Activated CD4-positive, alpha-beta T cell treated with anti-CD3 and anti-CD28 coated beads, Interleukin-2, Interleukin-4, amounts not matched to agents 100 ng/mL and 50 ng/mL, durations not matched to agents 16 hours and 8 hours (primary cell): ENCODE measurements around the gene RNLS.
"Not testable (repeated sequence)": the region's sequence is repeated elsewhere in the genome, so short reads cannot be mapped to it uniquely, and the experiment has no call there.

Experiments
- DNase-seq: peaks from one replicate; pipeline ENCODE4 v3.0.0-alpha.2; 2020; ENCODE audit warnings: low spot score

RNLS gene

DNA sequence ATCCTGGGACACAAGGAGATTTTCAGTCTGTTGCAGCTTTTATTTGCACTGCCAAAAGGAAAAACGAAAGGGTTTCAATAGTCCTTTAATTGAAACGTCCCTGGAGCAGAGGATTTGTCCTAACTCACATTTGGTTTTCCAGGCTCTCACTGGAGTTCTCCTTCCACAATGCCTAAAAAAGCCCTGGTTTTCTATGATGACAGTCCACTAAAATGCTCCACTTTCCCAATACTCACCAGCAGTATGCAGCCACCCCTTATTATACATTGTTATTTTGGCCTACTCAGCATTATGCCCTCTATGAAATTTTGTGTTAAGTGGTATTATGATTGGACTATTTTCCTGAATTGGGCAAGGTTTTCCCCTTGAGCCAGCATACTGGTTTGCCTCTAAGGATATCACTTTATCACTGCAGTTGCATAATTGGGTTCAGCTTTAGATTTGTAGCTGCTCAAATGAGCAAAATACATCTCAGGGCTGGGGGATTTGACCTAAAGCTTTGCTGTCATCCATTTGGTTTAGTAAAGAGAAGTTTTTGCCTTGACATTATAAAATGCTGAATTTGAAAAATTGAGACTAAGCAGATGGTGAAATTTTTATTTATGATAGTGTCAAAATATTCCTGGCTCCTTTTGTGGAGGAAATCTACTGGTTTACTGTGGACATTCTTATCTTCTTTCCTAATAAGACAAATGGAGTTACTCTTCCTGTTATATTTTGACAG, 239.2 kb downstream of the RNLS start:
- DNase-seq = no peak

DNA sequence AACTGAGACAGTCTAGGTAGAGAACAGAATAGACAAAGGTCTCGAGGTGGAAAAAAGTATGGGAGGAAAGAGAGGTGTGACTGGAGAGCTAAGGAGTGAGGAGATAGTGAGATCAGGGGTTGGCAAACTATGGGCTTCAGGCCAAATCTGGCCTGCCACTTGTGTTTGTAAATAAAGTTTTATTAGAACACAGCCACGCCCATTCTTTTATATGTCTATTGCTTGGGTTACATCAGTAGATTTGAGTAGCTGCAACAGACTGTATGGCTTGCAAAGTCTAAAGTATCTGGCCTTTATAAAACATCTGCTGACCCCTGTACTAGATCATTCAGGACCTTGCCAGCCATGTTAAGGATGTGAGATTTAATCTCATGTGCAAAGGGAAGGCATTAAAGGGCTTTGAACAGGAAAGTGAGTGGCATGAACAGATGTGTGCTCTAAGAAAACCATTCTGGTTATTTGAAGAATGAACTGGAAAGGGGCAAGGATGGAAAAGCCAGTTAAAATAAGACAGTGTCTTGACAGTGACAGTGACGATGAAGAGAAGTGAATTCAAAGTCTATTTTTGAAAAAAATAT, 240.3 kb downstream of the RNLS start:
- DNase-seq = no peak

DNA sequence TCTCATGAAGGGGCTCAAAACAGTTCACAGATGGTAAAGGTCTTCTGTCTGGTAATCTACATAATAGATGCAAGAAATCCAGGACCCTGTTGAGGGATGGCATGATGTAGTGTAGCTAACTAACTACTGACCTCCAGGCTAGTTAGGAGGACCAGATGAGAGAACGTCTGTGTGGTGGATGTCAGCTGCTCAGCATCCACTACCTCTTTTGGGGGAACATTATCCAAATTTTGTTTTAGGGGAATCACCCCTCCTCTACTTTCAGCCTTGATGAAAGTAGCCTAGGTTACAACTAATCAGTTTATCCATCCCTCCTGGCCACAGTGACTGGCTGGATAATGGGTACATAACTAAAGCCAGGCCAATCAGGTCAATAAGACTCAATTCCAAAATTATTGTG, 246.0 kb downstream of the RNLS start:
- no peak for DNase-seq

DNA sequence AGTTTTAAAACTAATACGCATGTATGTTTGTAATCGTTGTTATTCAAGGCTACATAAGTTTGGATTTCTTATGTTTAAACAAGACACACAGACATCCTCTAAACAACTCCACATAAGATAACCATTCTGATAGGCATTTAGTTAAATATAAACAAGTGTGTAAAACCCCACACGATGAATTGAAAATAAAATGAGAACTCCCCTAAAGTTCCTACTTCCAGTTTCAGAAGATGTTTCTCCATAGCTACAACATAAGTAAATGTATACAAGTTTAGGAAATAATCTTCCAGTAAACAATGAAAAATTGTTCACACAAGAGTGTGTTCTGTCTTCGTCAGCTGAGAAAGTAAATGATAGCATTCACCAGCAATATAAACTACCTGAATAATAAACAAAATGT, 246.8 kb downstream of the RNLS start:
- DNase-seq = no peak

DNA sequence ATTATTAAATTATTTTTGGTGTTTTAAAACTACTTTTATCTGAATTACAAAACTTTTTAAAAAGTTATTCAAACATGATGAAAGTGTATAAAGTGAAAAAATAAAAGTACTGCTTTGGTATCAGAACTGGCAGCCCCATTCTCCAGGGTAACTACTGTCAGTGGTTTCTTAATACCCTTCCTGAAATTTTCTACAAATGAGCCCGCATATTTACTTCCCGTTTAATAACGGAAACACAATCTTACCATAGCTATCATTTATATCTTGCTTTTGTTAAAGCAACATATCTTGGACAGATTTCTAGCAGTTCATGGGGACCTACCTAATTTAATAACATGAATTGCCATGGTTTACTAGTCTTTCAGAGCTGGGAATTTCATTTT, 249.9 kb downstream of the RNLS start:
- no peak for DNase-seq

DNA sequence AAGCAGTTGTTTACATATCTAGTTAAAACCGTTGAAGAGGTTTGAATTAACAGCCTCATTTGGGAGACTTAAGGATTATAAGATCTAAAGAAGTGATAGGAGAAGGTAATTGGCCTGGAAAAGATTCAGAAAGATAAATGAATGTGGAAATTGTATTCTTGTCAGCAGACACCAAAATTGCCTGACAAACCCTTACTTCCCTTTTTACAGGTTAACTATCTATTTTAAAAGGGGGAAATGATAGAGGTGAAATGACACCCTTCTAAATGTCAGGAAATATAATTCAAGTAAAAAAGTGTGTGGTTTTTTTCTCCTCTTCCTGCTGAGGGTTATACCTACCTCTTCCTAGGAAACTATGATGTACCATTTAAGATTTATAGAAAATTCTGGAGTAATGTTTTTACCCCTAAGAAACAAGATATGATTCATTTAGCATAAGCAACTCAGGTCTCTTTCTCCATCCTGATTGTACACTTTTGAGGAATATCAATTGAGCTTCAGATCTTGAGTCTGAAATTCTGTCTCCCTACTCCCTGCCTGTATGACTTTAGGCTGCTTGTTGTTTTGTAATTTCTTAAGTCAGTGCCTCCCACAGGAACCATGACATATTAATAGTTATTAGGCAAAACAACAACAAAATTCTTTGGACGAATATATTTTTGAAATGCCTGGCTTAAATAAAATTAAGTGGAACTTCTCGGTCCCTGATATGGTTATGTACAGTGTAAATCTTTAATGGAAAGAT, 250.4 kb downstream of the RNLS start:
- no peak for DNase-seq

DNA sequence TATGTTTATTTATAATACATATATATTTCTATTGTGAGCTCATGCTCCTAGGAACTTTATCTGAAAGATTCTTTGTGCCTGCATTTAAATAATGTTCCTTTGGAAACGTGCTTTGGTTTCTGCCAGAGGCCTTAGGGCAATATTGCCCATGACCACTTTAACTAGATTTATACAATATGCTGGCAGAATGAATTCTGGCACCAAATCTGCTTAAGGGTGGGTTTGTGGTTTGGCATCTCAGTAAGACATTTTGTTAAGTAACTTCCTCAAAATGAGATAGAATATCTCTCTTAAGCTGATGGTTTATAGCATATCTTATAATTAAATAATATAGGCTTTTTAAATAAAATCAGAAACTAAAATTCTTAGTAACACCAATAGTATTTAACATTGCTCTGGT, 252.9 kb downstream of the RNLS start:
- no peak for DNase-seq

DNA sequence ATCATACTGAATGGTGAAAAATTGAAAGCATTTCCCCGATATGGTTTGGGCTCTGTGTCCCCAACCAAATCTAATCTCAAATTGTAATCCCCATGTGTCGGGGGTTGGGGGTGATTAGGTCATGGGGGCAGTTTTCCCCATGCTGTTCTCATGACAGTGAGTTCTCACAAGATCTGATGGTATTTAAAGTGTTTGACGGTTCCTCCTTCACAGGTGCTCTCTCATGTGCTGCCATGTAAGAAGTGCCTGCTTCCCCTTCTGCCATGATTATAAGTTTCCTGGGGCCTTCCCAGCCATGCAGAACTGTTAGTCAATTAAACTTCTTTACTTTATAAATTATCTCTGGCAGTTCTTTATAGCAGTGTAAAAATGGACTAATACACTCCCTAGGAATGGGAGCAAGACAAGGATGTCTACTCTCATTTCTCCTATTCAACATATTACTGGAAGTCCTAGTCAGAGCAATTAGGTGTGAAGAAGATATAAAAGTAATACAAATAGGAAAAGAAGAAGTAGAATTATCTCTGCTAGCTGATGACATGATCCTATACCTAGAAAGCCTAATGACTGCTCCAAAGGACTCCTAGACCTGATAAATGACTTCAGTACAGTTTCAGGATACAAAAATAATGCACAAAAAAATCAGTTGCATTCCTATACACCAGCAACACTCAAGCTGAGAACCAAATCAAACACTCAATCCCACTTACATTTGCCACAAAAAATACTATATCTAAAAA, 260.6 kb downstream of the RNLS start:
- DNase-seq = no peak

DNA sequence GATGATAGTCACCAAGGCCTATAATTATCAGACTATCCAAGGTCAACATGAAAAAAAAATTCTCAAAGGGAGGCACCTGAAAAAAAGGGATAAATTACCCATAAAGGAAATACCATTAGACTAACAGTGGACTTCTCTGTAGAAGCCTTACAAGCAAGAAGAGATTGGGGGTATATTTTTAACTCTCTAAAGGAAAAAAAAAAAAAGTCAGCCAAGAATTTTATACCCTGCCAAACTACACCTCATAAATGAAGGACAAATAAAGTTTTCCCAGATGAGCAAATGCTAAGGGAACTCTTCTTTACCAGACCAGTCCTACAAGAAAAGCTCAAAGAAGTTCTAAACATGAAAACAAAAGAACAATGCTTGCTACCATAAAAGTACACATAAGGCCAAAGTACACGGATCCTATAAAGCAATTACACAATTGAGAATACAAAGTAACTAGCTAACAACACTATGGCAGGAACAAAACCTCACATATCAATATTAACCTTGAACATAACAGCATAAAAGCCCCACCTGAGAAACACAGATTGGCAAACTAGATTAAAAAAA, 263.1 kb downstream of the RNLS start:
- DNase-seq = no peak

DNA sequence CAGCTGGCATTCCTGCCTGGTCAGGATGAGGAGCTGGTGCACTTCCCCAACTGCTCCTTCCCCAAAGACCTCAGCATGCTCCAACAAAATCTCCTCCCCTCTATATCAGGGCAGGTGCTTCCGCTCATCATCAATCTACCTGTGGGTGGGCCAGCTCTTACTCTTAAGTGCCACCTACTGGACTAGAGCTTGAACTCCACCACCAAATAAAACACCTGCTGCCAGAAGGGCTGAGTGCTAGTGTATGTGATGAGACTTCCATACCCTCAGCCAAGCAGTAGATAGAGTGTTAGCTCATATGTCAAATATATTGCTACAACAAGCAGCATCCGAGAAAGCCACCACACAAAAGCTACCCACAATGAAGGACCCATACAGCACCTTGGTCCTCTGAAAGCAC, 264.3 kb downstream of the RNLS start:
- DNase-seq = peak; percentile 6

DNA sequence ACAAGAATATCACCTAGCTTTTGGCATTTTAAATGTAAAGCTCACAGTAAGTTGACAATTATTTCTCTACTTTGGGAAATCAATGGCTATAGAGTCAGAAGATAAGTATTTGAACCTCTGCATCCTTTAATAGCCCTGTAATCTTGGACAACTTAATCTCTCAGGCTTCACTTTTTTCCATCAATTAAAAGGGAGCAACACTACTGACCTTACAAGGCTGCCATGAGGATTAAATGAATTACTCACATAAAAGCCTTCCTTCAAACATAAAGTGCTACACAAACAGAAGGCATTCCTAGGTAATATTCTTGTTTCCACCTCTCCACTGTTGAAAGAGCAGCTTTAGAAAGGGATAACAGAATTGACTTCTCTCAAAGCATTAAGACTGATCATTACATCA, 266.0 kb downstream of the RNLS start:
- DNase-seq = no peak

DNA sequence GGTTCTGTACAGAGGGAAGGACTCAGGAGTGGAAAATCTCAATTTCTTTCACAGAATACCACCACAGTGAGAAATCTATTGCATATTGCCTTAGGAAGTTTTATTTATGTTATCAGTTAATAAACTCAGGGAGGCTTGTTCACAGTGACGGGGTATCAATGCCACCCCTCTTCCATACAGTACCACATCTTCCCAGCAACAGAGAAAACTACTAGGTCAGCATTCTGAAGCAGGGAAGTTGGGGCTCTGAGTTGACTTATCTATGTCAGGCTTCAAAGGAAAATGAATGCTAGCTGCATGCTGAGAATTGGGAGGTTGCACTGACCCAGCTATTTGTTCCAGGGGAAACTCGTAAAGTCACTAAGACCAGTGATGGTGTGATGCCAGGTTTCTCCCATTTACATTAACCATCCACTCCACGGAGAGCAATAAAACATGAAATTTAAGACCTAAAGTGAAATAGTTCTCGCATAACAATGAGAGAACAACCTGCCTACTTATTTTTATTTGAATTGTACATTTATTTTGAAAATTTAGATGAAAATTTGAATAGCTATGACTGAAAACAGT, 266.7 kb downstream of the RNLS start:
- DNase-seq = no peak

DNA sequence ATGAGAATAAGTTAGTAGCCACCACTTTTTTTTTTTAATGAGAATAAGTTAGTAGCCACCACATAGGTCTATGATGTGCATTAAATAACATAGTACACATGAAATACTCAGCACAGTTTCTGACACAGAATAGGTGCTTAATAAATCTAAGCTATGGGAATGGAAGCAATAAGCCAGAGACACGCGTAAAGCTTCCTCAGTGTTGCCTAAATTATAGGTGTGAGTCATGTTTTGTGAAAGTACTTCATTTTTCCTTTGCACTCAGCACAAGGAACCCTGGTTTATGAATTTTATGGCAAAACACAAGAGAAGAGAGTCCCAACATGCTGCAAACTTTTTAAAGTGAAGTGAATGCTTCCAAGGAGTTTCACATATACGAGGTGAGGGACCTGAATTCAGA, 267.4 kb downstream of the RNLS start:
- no peak for DNase-seq

DNA sequence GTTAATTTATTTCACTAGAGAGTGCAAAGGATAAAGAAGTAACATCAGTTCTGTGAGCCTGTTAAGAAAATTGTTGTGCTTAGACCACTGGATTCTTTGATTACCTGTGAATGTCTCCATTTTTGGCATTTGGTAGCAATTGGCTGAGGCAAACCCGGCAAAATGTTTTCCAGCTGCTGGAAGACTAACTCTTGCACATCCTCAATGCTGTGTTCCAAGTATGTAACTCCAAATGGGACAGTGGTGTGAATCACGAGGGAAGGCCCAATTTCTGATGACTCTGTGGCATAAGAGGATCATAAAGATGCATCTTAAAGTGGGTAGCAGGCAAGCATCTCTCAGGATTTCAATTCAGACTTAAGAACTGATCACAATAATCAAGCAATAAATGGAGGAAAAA, 268.8 kb downstream of the RNLS start:
- DNase-seq = no peak

DNA sequence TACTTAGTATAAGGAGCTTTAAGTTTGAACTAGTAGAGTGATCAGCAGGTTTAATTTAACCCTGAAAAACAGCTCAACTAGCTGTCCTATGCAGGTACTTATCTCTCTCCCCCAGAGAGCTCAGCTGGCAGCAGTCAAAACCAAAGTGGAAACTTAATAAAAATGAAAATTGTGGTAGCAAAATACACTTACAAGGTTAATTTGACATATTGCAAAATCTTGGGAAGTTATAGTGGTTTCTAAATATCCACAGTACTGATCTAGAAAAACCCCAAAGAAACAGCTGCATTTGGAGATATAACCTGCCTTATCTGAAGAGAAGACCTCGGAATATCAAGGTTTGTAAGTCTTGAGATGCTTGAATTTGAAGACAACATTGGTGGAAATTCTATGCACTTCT, 269.2 kb downstream of the RNLS start:
- peak; percentile 20 for DNase-seq

DNA sequence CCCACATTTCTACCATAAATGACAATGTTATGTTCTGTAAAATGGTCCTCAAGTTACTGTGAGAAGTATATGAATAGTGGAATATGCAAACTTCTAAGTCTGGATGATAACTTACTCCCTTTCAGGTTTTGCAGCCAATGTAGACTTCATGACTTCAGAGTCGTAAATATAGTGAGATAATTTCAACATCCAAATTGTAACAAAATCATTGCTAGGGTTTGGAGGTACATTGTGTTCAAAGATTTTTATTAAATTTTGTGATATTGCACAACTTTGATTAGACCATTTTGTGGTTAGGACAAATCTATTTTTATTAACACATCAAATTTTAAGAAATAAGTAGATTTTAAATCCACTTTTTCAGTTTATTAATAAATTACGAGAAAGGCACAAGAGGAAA, 270.3 kb downstream of the RNLS start:
- DNase-seq = no peak

DNA sequence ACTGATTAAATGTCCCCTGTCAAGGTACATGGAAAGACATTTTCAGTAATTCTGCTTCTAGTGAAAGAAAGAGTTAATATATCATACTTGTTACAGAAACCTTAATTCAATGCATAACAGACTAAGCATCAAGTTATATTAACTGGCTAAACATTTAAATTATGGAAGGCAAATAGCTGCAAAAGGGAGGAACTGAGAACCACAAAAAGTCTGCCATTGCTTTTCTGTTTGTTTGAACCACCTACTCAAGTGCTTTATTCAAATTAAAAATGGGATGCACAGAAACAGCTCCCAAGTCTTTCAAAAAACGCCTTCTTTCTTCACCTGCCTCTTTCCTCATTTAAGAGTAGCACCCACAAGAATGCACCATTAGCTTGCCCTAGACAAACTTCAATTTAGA, 271.9 kb downstream of the RNLS start:
- no peak for DNase-seq

DNA sequence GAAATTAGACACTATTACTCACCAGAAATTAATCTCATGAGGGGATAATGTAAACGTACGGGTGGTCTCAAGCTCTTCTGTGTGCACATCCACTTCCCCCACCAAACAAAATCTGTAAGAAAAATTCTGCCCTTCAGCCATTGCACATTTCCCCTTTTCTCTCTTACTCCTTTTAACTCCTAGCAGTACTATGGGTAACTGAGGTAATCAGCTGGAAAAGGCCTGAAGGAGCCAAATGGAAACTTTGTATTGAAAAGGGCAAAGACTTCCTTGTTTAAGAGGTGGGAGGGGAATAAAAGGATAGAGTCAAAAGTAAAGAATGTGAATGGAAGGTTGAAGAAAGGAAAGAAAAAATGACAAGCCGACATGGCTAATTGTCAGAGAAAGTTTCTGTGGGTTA, 273.8 kb downstream of the RNLS start:
- no peak for DNase-seq

DNA sequence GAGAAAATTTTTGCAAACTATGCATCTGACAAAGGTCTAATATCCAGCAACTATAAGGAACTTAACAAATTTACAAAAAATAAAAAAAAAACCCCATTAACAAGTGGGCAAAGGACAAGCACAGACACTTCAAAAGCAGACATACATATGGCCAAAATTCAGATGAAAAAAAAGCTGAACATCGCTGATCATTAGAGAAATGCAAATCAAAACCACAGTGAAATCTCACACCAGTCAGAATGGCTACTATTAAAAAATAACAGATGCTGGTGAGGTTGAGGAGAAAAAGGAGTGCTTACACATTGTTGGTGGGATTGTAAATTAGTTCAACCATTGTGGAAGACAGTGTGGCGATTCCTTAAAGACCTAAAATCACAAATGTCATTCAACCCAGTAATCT, 274.8 kb downstream of the RNLS start:
- not testable (repeated sequence) for DNase-seq

DNA sequence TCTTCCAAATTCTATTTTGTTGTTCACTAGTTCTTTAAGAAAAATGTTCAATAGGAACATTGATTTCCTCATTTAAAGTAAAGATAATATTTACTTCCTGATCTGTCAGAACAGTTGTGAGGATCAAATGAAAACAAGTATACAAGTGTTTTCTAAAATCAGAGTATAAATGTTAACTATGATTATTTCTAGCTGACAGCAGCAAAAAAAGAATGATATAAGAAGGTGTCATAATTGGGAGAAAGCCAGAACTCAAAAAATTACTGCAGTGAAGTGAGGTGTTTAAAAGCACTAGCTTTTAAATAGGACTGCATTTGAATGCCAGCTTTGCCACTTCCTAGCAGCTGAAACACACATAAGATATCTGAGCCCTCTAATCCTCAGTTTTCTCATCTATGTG, 283.3 kb downstream of the RNLS start:
- no peak for DNase-seq

DNA sequence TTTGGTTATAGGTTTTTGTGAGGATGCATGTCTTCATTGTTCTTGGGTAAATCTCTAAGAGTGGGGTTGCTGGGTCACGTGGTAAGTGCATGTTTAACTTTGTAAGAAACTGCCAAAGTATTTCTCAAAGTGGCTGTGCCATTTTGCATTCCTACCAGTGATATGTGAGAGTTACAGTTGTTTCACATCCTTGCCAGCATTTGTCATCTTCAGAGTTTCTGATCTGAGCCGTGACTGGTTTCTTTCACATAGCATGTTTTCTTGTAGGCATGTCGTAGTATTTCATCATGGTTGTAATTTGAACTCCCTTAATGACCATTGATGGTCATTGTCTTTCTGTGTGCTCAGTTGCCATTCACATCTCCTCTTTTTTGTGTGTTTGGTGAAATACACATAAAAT, 286.0 kb downstream of the RNLS start:
- DNase-seq = no peak

DNA sequence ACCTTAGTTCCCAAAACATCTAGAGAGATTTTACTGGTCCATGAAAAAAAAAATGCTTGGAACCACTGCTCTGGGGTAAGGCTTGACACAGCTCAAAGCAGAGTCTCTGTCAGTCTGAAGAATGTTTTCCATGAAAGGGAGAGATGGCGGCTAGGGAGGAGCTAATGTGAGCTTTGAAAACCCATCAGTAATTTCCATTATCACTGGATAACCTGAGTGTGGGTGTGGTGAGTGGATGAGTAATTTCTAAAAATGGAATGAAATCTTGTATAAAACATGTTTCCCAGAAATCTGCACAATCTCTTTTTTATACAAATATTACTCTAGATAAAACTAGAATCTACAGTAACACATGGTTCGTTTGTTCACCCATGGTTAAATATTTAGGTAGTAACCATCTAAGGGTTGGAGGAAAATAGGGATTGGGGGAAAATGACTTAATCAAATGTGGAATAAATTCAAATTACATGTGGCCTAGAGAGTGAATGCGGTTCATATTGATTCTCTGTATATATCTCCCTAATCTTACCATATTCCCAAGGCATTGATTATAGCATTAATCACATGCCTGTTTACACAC, 289.4 kb downstream of the RNLS start:
- no peak for DNase-seq
